GM10266 (cell line): ENCODE data around the gene ZC3HAV1.

Experiments used
- DNase-seq: peaks from one replicate; pipeline ENCODE4 v3.0.0; 2012; ENCODE audit errors: extremely low spot score
- CTCF ChIP-seq: IDR thresholded peaks from 2 replicates; pipeline ENCODE4 v1.5.1; 2012; ENCODE audit warnings: mild to moderate bottlenecking, low read depth; ENCODE audit not compliant: control insufficient read depth, insufficient read depth; ENCODE audit errors: missing control alignments

Gene ZC3HAV1

GRCh38 chr7:139092090-139092796, 17.3 kb downstream of the ZC3HAV1 start:
- TF ChIP-seq CTCF = no peak
- DNase-seq = no peak

- DNase-seq = no peak
- no peak for TF ChIP-seq CTCF
These were observed 17.9 kb downstream of the ZC3HAV1 start for GRCh38 chr7:139091677-139091996.

GRCh38 chr7:139089118-139089517, 20.4 kb downstream of the ZC3HAV1 start:
- no peak for TF ChIP-seq CTCF
- DNase-seq = no peak

GRCh38 chr7:139088268-139088667, 21.3 kb downstream of the ZC3HAV1 start:
- no peak for TF ChIP-seq CTCF
- no peak for DNase-seq

GRCh38 chr7:139087212-139087611, 22.3 kb downstream of the ZC3HAV1 start:
- TF ChIP-seq CTCF = no peak
- DNase-seq = no peak

- TF ChIP-seq CTCF = no peak
- DNase-seq = no peak
These were observed 23.1 kb downstream of the ZC3HAV1 start for GRCh38 chr7:139086454-139086853.

GRCh38 chr7:139084709-139085108, 24.8 kb downstream of the ZC3HAV1 start:
- TF ChIP-seq CTCF = no peak
- DNase-seq = no peak
